Muscle of leg (tissue), 16 donors: Measurements from ENCODE around the gene NLRC4. TPM values are rescaled to one million over a fixed set of nuclear protein-coding genes. Genes with fewer than 3 reads are reported as not detected.
"Not testable (repeated sequence)": the region's sequence is repeated elsewhere in the genome, so short reads cannot be mapped to it uniquely, and the experiment has no call there.

Experiments
- DNase-seq: peaks from one replicate; pipeline ENCODE4 v3.0.0; 2013
- H3K27ac ChIP-seq: one replicate; pipeline ENCODE4 v1.5.1; 2013; ENCODE audit warnings: mild to moderate bottlenecking, low read length, control low read depth
- H3K27me3 ChIP-seq: one replicate; pipeline ENCODE4 v1.6.1; 2013; ENCODE audit warnings: low read length; ENCODE audit not compliant: control insufficient read depth, insufficient read depth
- H3K36me3 ChIP-seq: one replicate; pipeline ENCODE4 v1.6.1; 2013; ENCODE audit warnings: low read length; ENCODE audit not compliant: control insufficient read depth, insufficient read depth
- H3K4me1 ChIP-seq: one replicate; pipeline ENCODE4 v1.6.1; 2013; ENCODE audit warnings: low read length; ENCODE audit not compliant: control insufficient read depth, insufficient read depth
- H3K4me3 ChIP-seq: one replicate; pipeline ENCODE4 v1.5.1; 2013; ENCODE audit warnings: low read length, control low read depth
- H3K9me3 ChIP-seq: replicated peaks from 2 replicates; pipeline ENCODE4 v1.6.1; 2013; ENCODE audit warnings: low read depth, low read length; ENCODE audit not compliant: control insufficient read depth
- WGBS: methylation state at CpG from one replicate; pipeline ENCODE4 v1.1.5; 2013; ENCODE audit warnings: missing lambda C conversion rate; ENCODE audit not compliant: insufficient coverage; 5-methylcytosine and 5-hydroxymethylcytosine counted together
- long read RNA-seq, 11 donors: transcript quantifications; one replicate each; lab custom pipeline, GENCODE V29; 2026
- polyA plus RNA-seq, 8 donors: library from polyadenylated mRNA; unstranded; fragments of 120-200 nt; gene quantifications; one replicate each; pipeline versions ENCODE4 v1.2.1 to v1.2.3, GENCODE V29; 2013; ENCODE audit warnings: inconsistent platforms in 1 of 8, low replicate concordance in 1 of 8; ENCODE audit not compliant: insufficient read length in 8 of 8, insufficient read depth in 1 of 8
- total RNA-seq: library from RNA; stranded (reverse); fragments of 120-200 nt; gene quantifications from one replicate; pipeline ENCODE4 v1.2.4, GENCODE V29; 2013

NLRC4 gene
- total RNA-seq = 0.40 TPM
- 1 to 10 TPM in 4 of 8 donors, under 1 TPM in 4; 0.65 to 1.1 (median 1.00) TPM for polyA plus RNA-seq
- long read RNA-seq, donor 1 = 0 reads
- long read RNA-seq, donor 2 = 0 reads
- long read RNA-seq, donor 3 = 0 reads
- long read RNA-seq, donor 4 = 0 reads
- long read RNA-seq, donor 5, partial matches to known transcripts = 57 of 62 reads
- long read RNA-seq, donor 5, other reads (novel, unspliced or antisense) = 5 of 62 reads
- long read RNA-seq, donor 6 = 0 reads
- long read RNA-seq, donor 7 = 0 reads
- long read RNA-seq, donor 8 = 0 reads
- long read RNA-seq, donor 9 = 0 reads
- long read RNA-seq, donor 10 = 0 reads
- long read RNA-seq, donor 11 = 0 reads

- Histone ChIP-seq H3K36me3 (no peaks in the 10 kb centered on the region), H3K27me3 (peaks cover 3% of the 10 kb centered on the region), H3K4me3 (peak within 1 kb of the TSS; percentile 3), H3K9me3 (no peaks in the 10 kb centered on the region), H3K4me1 (no peaks in the 10 kb centered on the region), H3K27ac (peak within 1 kb of the TSS; percentile 47)
- WGBS = 73% methylated on average over 5 of the region's 7 CpGs
- peak; percentile 45 for DNase-seq
Observed at GRCh38 chr2:32264422-32265105, at the start of gene NLRC4. Gene NLRC4 (minus strand): TSS chr2:32264886. CDS start chr2:32256775, 8,111 bp downstream.

- no peak for DNase-seq
- Histone ChIP-seq H3K27me3 (no peaks in the 10 kb centered on the region), H3K36me3 (no peaks in the 10 kb centered on the region), H3K9me3 (no peaks in the 10 kb centered on the region), H3K4me3 (no peak overlapping the region), H3K27ac (no peak overlapping the region), H3K4me1 (no peaks in the 10 kb centered on the region)
- WGBS = 92% methylated on average over 4 of the region's 7 CpGs
Observed at GRCh38 chr2:32310577-32310976, 45.9 kb upstream of the NLRC4 start.

GRCh38 chr2:32293966-32294562 is 29.4 kb upstream of the NLRC4 start:
- H3K36me3 ChIP-seq = peaks cover 12% of the 10 kb centered on the region

GRCh38 chr2:32293493-32293892 is 28.8 kb upstream of the NLRC4 start:
- H3K27ac ChIP-seq, H3K4me3 ChIP-seq, H3K4me1 ChIP-seq, H3K27me3 ChIP-seq, H3K9me3 ChIP-seq, DNase-seq: not testable (repeated sequence)
- H3K36me3 ChIP-seq = peaks cover 12% of the 10 kb centered on the region
- no CpG with 5 or more reads among the region's 26 CpGs for WGBS

More at GRCh38 chr2:32293966-32294562, 29.4 kb upstream of the NLRC4 start:
- not testable (repeated sequence) for H3K4me1 ChIP-seq, H3K27me3 ChIP-seq, DNase-seq, H3K4me3 ChIP-seq, H3K9me3 ChIP-seq, H3K27ac ChIP-seq
- 100% methylated on average over 12 of the region's 43 CpGs for whole genome bisulfite sequencing

- Histone ChIP-seq H3K27ac (no peak overlapping the region), H3K4me3 (no peak overlapping the region), H3K27me3 (no peaks in the 10 kb centered on the region), H3K4me1 (no peaks in the 10 kb centered on the region), H3K9me3 (peaks cover 3% of the 10 kb centered on the region), H3K36me3 (peaks cover 14% of the 10 kb centered on the region)
- no peak for DNase-seq
- no CpG with 5 or more reads among the region's 2 CpGs for WGBS
Observed at GRCh38 chr2:32291746-32292145, 27.1 kb upstream of the NLRC4 start.

GRCh38 chr2:32290000-32290339 is 25.3 kb upstream of the NLRC4 start:
- H3K27me3 ChIP-seq = no peaks in the 10 kb centered on the region
- no peak overlapping the region for H3K4me3 ChIP-seq
- H3K9me3 ChIP-seq = no peaks in the 10 kb centered on the region
- H3K4me1 ChIP-seq = no peaks in the 10 kb centered on the region
- peak; percentile 16 for DNase-seq
- WGBS = no CpG with 5 or more reads among the region's 2 CpGs
- peaks cover 5% of the 10 kb centered on the region for H3K36me3 ChIP-seq
- H3K27ac ChIP-seq = no peak overlapping the region

GRCh38 chr2:32289165-32289999 is 24.7 kb upstream of the NLRC4 start:
- H3K4me1 ChIP-seq = no peaks in the 10 kb centered on the region
- no peak overlapping the region for H3K27ac ChIP-seq
- peaks cover 9% of the 10 kb centered on the region for H3K36me3 ChIP-seq
- no peaks in the 10 kb centered on the region for H3K27me3 ChIP-seq
- no peak for DNase-seq
- H3K9me3 ChIP-seq = no peaks in the 10 kb centered on the region
- no peak overlapping the region for H3K4me3 ChIP-seq
- 60% methylated on average over 1 of the region's 4 CpGs for WGBS

- Histone ChIP-seq H3K36me3 (peaks cover 22% of the 10 kb centered on the region), H3K27me3 (no peaks in the 10 kb centered on the region), H3K4me1 (no peaks in the 10 kb centered on the region), H3K4me3 (no peak overlapping the region), H3K9me3 (no peaks in the 10 kb centered on the region), H3K27ac (no peak overlapping the region)
- 89% methylated on average over 1 of the region's 2 CpGs for WGBS
- no peak for DNase-seq
Observed at GRCh38 chr2:32284321-32284720, 19.6 kb upstream of the NLRC4 start.

- no peak for DNase-seq
- Histone ChIP-seq H3K9me3 (no peaks in the 10 kb centered on the region), H3K36me3 (peaks cover 15% of the 10 kb centered on the region), H3K4me3 (peak overlapping the region; percentile 98), H3K4me1 (peaks cover 2% of the 10 kb centered on the region), H3K27me3 (no peaks in the 10 kb centered on the region), H3K27ac (peak overlapping the region; percentile 92)
- no CpG with 5 or more reads among the region's 6 CpGs for WGBS
Observed at GRCh38 chr2:32278478-32278853, 13.8 kb upstream of the NLRC4 start.
